Measurements from ENCODE around the gene DIS3L2.

DNA sequence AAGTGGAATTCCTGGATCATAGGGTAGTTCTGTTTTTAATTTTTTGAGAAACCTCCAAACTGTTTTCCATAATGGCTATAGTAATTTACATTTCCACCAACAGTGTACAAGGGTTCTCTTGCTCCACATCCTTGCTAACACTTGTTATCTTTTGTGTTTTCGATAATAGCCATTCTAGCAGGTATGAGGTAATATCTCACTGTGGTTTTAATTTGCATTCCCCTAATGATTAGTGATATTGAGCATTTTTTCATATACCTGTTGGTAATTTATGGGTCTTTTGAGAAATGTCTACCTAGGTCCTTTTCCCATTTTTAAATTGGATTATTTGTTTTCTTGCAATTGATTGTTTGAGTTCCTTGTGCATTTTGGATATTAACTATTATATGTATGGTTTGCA, 39.6 kb downstream of the DIS3L2 start:
- TF ChIP-seq, protein P1, sequence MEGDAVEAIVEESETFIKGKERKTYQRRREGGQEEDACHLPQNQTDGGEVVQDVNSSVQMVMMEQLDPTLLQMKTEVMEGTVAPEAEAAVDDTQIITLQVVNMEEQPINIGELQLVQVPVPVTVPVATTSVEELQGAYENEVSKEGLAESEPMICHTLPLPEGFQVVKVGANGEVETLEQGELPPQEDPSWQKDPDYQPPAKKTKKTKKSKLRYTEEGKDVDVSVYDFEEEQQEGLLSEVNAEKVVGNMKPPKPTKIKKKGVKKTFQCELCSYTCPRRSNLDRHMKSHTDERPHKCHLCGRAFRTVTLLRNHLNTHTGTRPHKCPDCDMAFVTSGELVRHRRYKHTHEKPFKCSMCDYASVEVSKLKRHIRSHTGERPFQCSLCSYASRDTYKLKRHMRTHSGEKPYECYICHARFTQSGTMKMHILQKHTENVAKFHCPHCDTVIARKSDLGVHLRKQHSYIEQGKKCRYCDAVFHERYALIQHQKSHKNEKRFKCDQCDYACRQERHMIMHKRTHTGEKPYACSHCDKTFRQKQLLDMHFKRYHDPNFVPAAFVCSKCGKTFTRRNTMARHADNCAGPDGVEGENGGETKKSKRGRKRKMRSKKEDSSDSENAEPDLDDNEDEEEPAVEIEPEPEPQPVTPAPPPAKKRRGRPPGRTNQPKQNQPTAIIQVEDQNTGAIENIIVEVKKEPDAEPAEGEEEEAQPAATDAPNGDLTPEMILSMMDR (IDR thresholded peaks at IDR 0.05 in 8 of 11, conservative IDR thresholded peaks at IDR 0.05 in 3 of 11), result no peak
- TF ChIP-seq POLR2A (IDR thresholded peaks at IDR 0.05) (no peak), POLR2AphosphoS5 (IDR thresholded peaks at IDR 0.05) (no peak)
